Mucosa of stomach (tissue), 1 donor: ENCODE results near the gene HYKK.

ENCODE experiments used
- H3K27me3 ChIP-seq: one replicate; pipeline ENCODE4 v1.7.0; 2013; ENCODE audit warnings: mild to moderate bottlenecking, low read length; ENCODE audit not compliant: control insufficient read depth, insufficient read depth
- H3K36me3 ChIP-seq: one replicate; pipeline ENCODE4 v1.7.0; 2013; ENCODE audit warnings: low read length; ENCODE audit not compliant: control insufficient read depth, insufficient read depth
- H3K4me1 ChIP-seq: one replicate; pipeline ENCODE4 v1.7.0; 2013; ENCODE audit warnings: mild to moderate bottlenecking, low read length; ENCODE audit not compliant: control insufficient read depth, insufficient read depth
- H3K4me3 ChIP-seq: one replicate; pipeline ENCODE4 v1.7.0; 2013; ENCODE audit warnings: low read length
- H3K9ac ChIP-seq: one replicate; pipeline ENCODE4 v1.7.0; 2013; ENCODE audit warnings: mild to moderate bottlenecking, low read length, moderate library complexity
- H3K9me3 ChIP-seq: one replicate; pipeline ENCODE4 v1.7.0; 2013; ENCODE audit warnings: mild to moderate bottlenecking, low read length, moderate library complexity; ENCODE audit not compliant: control insufficient read depth
- donor health status: Pancreatic carcinoma.

Gene HYKK, protein sequence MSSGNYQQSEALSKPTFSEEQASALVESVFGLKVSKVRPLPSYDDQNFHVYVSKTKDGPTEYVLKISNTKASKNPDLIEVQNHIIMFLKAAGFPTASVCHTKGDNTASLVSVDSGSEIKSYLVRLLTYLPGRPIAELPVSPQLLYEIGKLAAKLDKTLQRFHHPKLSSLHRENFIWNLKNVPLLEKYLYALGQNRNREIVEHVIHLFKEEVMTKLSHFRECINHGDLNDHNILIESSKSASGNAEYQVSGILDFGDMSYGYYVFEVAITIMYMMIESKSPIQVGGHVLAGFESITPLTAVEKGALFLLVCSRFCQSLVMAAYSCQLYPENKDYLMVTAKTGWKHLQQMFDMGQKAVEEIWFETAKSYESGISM

DNA sequence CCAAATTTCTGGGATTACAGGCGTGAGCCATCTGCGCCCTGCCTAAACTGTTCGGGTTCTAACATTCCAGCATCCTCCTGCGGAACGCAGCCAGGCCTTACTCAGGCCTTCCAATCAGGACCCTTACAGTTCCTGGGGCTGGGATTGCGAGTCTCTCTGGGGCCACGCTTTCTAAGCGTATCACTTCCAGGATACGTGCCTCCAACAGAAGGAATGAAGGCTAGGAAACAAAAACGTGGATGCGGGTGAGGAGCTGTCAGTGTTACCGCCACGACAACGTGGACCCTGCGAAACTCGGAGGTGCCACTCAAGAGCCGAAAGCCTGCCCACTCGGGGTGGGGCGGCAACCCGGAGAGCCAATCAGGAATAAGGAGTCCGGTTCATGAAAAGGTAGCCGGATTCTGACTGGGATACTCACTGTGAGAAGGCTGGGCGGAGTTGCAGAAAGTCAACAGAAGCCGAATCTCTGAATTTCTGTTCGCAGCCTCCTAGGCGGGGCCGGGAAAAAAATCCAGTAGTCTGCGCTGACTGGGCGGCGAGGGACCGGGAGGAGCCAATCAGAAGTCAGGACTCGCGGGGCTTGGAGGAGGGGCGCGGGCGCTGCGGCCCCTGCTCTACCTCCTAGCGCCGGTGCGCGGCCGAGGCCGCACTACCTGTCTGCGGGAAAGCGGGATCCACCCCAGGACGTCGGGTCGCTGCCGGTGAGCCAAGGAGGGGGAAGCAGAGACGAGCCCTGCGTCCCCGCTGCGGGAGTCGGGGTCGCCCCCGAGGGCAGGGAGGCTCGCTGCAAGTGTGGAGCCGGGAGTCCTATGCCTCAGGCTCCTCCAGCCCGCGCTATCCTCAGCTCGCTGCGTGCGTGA is at the start of gene HYKK:
Gene HYKK (plus strand): TSS at position 607 of the 860 bp plus-strand sequence. CDS start 5,512 bp downstream, outside the sequence.
- Histone ChIP-seq H3K9me3 (no peaks in the 10 kb centered on the region), H3K36me3 (no peaks in the 10 kb centered on the region), H3K4me1 (no peaks in the 10 kb centered on the region), H3K4me3 (peak within 1 kb of the TSS; percentile 70), H3K9ac (peak within 1 kb of the TSS; percentile 67), H3K27me3 (no peaks in the 10 kb centered on the region)

DNA sequence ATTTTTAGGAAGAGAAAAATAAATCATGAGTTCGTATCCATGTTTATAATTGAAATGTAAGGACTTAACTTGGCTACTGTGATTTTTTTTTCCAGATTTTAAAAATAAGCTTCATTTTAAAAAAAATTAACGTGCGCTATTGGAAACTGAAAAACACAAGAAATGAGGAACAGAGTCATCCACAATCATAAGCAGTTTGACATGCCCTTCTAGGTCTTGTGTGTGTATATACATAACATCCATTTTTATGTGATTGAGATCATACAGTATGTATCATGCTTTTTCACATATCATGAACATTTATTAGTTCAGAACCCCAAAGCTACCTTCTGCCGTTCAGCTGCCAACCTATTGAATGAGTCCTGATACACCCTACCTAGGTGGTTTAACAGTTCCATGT is 46.6 kb upstream of the HYKK start:
- Histone ChIP-seq H3K9me3 (no peaks in the 10 kb centered on the region), H3K4me3 (no peak overlapping the region), H3K9ac (no peak overlapping the region), H3K36me3 (peaks cover 3% of the 10 kb centered on the region), H3K27me3 (no peaks in the 10 kb centered on the region), H3K4me1 (peaks cover 15% of the 10 kb centered on the region)

DNA sequence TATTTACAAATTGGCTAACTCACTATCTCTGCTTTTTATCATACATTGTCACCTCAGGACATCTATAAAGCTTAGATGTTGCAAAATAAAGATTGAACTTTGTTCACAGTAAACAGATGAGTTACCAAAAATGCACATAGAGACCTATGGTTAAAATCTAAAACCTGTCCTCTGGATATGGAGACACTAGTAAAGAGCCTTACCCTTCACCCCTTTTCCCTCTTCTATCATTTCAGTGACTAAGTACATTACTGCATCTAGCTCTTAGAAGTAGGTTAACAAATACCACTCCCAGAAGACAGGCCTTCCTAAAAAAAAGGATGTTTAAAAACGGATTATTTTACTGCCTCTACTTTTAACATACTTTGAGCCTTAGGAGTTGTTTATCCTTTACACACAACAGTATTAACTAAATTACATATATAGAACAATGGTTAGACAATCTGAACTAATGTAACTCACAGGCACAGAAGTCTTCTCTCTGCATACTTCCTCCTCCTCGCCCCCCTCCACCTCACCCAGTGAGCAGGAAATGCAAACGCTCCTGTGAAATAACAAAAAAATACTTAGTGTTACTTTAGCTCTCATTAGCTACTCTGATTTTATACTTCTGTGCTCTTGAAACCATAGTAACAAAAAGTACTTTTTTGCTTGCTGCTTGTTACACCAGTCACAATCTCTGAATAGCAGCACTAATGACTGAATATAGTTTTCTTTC is 46.0 kb upstream of the HYKK start:
- H3K36me3 ChIP-seq: peaks cover 3% of the 10 kb centered on the region
- H3K27me3 ChIP-seq: no peaks in the 10 kb centered on the region
- peaks cover 15% of the 10 kb centered on the region for H3K4me1 ChIP-seq
- no peaks in the 10 kb centered on the region for H3K9me3 ChIP-seq
- no peak overlapping the region for H3K4me3 ChIP-seq
- no peak overlapping the region for H3K9ac ChIP-seq

DNA sequence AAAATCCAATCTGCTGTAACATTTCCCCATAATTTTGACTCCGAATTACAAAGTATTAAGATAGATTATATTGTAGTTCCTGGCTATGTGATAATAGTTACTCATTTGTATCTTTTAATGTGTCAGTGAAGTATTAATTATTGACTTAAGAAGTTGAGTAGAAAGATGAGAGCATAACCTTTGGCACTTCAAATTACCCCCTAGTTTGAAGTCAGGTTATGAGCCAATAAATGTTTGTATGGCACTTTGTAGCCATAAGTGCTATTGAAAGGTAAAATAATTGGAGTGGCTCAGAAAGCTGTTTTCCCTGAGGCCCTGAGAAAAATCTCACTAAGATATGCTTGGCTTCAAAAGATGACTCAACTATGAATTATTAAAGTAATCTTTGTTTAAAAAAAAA is 38.3 kb upstream of the HYKK start:
- Histone ChIP-seq H3K36me3 (peaks cover 3% of the 10 kb centered on the region), H3K4me1 (no peaks in the 10 kb centered on the region)

DNA sequence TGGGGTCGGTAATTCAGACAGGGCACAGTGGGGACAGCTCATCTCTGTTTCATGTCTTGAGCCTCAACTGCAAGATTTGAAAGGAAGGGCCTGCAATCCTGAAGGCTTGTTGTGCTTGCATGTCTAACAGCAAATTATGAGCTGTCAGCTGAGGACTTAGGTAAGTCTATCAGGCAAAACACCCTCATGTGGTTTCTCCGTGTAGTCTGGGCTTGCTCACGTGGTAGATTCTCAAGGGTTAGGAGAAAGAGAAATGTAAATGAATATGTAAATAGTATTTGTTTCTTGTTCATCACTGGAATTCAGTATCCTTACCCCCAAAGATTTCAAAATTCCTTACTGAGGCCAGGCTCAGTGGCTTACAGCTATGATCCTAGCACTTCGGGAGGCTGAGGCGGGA is 30.1 kb upstream of the HYKK start:
- Histone ChIP-seq H3K4me1 (no peaks in the 10 kb centered on the region), H3K9me3 (no peaks in the 10 kb centered on the region), H3K36me3 (no peaks in the 10 kb centered on the region), H3K27me3 (no peaks in the 10 kb centered on the region), H3K4me3 (no peak overlapping the region), H3K9ac (no peak overlapping the region)

More for the DNA sequence above, 38.3 kb upstream of the HYKK start:
- H3K9me3 ChIP-seq: no peaks in the 10 kb centered on the region
- H3K4me3 ChIP-seq: no peak overlapping the region
- no peak overlapping the region for H3K9ac ChIP-seq
- H3K27me3 ChIP-seq: no peaks in the 10 kb centered on the region

DNA sequence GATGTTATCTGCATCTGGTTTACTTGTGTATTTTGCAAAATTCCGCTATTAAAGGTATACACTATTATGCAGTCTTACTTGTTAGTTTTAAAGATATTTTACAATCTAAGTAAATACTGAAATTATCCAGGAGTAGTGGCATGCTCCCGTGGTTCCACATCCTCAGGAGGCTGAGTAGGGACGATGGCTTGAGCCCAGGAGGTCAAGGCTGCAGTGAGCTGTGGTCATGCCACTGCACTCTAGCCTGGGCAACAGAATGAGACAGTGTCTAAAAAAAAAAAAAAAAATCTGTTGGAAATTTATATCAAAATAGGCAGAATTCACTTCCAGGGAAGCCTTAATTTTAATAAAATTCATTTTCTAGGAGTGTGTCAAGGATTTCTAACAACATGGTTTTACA is 27.7 kb upstream of the HYKK start:
- peaks cover 5% of the 10 kb centered on the region for H3K36me3 ChIP-seq
- no peaks in the 10 kb centered on the region for H3K9me3 ChIP-seq

DNA sequence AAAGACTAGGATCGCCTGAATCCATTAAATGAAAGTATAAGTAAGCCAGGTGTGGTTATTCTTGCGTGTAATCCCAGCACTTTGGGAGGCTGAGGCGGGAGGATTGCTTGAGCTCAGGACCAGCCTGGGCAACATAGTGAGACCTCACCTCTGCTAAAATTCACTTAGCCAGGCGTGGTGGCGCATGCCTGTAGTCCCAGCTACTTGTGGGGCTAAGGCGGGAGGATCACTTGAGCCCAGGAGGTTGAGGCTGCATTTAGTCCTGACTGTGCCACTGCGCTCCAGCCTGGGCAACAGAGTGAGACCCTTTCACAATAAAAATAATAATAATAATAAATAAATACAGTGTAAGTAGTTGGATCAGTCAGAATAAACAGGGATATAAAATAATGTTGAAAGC is 25.5 kb upstream of the HYKK start:
- H3K36me3 ChIP-seq: peaks cover 5% of the 10 kb centered on the region
- no peak overlapping the region for H3K4me3 ChIP-seq
- H3K27me3 ChIP-seq: no peaks in the 10 kb centered on the region

More for the DNA sequence above, 27.7 kb upstream of the HYKK start:
- Histone ChIP-seq H3K9ac (no peak overlapping the region), H3K4me1 (no peaks in the 10 kb centered on the region), H3K27me3 (no peaks in the 10 kb centered on the region), H3K4me3 (no peak overlapping the region)

DNA sequence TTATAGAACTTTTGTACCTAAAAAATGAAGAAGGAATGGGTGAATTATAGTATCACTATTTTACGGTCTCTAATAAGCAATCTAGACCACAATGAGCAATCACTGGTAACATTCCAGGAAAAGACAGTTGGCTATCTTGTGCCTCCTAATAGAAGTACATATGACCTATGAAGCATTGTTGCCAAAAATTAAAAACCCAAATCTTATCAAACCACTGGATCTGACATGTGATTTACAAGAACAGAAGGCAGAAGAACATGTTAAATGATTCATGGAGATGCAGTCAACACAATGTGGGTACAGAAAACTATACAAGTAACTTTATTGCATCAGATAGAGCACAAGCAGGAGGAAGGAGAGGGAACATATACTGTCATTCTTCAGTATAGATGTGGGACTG is 14.5 kb upstream of the HYKK start:
- Histone ChIP-seq H3K9me3 (no peaks in the 10 kb centered on the region), H3K36me3 (peaks cover 8% of the 10 kb centered on the region), H3K4me3 (no peak overlapping the region), H3K27me3 (no peaks in the 10 kb centered on the region), H3K9ac (no peak overlapping the region), H3K4me1 (no peaks in the 10 kb centered on the region)

More for the DNA sequence above, 25.5 kb upstream of the HYKK start:
- Histone ChIP-seq H3K9me3 (no peaks in the 10 kb centered on the region), H3K4me1 (no peaks in the 10 kb centered on the region), H3K9ac (no peak overlapping the region)

DNA sequence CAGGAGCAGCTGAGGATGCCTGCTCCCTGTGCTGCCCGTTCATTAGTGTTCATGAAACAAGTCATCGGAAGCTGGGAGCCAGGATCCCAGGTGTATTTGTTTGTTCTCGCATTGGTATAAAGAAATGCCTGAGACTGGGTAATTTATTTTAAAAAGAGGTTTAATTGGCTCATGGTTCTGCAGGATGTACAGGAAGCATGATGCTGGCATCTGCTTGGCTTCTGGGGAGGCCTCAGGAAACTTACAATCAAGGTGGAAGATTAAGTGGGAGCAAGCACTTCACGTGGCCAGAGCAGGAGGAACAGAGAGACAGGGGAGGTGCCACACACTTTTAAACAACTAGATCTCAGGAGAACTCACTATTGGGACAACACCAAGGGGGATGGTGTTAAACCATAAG is 5.5 kb upstream of the HYKK start:
- H3K9me3 ChIP-seq: no peaks in the 10 kb centered on the region
- H3K4me3 ChIP-seq: no peak overlapping the region
- H3K27me3 ChIP-seq: no peaks in the 10 kb centered on the region

DNA sequence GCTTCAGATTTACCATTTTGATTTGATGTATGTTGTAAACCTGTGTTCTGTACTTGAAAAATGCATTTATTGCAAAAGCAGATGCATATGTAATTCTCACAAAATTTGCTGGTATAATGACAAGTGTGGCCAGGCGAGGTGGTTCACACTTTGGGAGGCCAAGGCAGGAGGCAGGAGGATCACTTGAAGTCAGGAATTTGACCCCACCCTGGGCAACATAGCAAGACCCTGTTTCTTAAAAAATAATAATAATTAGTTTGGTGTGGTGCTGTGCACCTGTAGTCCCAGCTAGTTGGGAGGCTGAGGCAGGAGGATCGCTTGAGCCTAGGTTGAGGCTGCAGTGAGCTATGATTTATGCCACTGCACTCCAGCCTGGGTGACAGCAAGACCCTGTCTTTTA is 4.7 kb upstream of the HYKK start:
- Histone ChIP-seq H3K27me3 (no peaks in the 10 kb centered on the region), H3K4me3 (no peak overlapping the region), H3K4me1 (no peaks in the 10 kb centered on the region), H3K36me3 (peaks cover 8% of the 10 kb centered on the region), H3K9ac (no peak overlapping the region), H3K9me3 (no peaks in the 10 kb centered on the region)

More for the DNA sequence above, 5.5 kb upstream of the HYKK start:
- Histone ChIP-seq H3K4me1 (no peaks in the 10 kb centered on the region), H3K9ac (no peak overlapping the region), H3K36me3 (peaks cover 14% of the 10 kb centered on the region)

DNA sequence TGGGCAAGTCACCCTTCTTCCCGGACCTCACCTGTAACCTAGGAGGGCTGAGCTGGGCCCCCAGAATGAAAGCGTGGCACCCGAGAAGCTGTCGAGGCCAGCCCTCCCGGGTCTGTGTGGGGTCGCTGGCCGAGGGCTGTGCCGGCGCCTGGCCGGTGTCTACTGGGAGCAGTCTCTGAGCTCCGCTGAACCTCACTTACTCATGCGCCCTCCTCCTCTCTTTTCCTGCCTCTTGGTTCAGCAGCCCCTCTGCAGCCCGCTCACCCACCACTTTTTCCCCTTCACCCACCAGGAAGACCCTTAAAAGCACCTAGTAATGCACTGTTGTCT is 419 bp downstream of the HYKK start:
- H3K27me3 ChIP-seq: no peaks in the 10 kb centered on the region
- H3K4me3 ChIP-seq: peak overlapping the region; percentile 70

DNA sequence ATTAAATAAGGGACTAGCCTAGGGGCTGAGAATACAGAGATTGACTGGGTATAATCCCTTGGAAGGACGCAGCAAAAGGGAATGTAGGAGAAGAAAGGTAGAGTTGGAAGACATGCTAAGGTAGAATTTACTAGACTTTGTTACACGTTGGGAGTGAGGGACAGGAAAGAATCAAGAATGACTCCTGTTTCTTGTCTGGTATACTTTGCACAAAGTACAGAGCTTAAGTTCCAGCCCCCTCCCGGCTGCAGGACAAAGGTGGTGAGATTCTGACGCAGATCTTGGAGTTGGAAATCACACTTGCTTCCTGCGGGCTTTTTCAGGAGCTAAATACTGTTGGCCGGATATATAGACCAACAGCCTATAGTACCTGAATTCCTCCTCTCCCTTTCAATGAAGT is 895 bp downstream of the HYKK start:
- Histone ChIP-seq H3K36me3 (no peaks in the 10 kb centered on the region), H3K9ac (peak overlapping the region; percentile 67), H3K27me3 (no peaks in the 10 kb centered on the region), H3K4me3 (peak overlapping the region; percentile 70), H3K9me3 (no peaks in the 10 kb centered on the region), H3K4me1 (no peaks in the 10 kb centered on the region)

More for the DNA sequence above, 419 bp downstream of the HYKK start:
- no peaks in the 10 kb centered on the region for H3K36me3 ChIP-seq
- no peaks in the 10 kb centered on the region for H3K4me1 ChIP-seq
- H3K9ac ChIP-seq: peak overlapping the region; percentile 67
- H3K9me3 ChIP-seq: no peaks in the 10 kb centered on the region
